ENCODE measurements around the gene PRKCE.

PRKCE gene

GRCh38 chr2:46064396-46064795, 412.9 kb downstream of the PRKCE start:
- no peak overlapping the region for H3K4me3 ChIP-seq (ENCODE audit: low read depth, low read length)
- no peak for DNase-seq
- H3K27ac ChIP-seq: peak overlapping the region; percentile 96
- H3K27me3 ChIP-seq (replicated peaks): no peaks in the 10 kb centered on the region
- no peaks in the 10 kb centered on the region for H3K36me3 ChIP-seq (replicated peaks)
- TF ChIP-seq CTCF (IDR thresholded peaks at IDR 0.05; ENCODE audit: low read depth, low read length, missing control alignments): no peak
- in situ Hi-C loops (cut with HindIII; ENCODE audit: low pct_ligation_motif_present, low sequenced_read_pairs): no loop called here

DNA sequence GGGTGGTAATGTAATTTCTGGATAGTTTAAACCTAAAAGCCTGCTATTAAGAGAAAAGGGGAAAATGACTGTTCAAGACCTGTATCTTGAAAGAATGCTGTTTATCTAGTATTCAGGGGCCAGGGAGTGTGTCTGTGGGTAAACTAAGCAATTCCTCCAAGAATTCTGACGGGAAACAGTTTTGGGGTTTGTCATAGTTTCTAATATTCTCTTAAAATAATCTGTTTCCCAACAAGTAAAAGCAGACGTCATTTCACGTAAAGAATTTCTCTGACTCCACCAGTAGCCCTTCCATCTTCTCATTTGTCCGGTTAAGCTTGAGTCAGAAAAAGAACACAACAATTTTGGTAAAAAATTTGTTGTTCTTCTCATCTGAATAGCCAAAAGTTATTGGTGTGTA, 413.7 kb downstream of the PRKCE start:
- in situ Hi-C loops (cut with HindIII; ENCODE audit: low pct_ligation_motif_present, low sequenced_read_pairs): no loop called here
- Histone ChIP-seq H3K27me3 (replicated peaks) (no peaks in the 10 kb centered on the region), H3K27ac (peak overlapping the region; percentile 96), H3K36me3 (replicated peaks) (no peaks in the 10 kb centered on the region), H3K4me3 (ENCODE audit: low read depth, low read length) (no peak overlapping the region)
- DNase-seq: peak; percentile 72
- no peak for TF ChIP-seq CTCF (IDR thresholded peaks at IDR 0.05; ENCODE audit: low read depth, low read length, missing control alignments)

DNA sequence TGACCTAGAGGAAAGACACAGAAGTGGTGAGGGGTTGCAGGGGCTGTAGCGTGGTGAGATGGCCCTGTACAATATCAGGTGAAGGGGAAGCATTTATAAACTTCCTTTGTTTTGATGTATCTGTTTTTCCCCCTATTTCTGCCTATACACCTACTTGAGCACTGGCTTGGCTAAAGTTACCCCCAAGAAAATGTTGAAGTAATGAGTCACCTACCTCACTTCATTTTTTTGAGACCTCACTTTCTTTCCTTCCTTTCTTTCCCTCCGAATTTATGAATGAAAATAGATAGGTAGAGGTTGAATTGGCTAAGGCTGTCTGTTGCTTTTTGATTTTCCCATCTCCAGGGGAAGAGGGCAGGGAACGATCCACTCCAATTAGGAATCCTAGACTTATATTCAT, 414.6 kb downstream of the PRKCE start:
- no peak for TF ChIP-seq CTCF (IDR thresholded peaks at IDR 0.05; ENCODE audit: low read depth, low read length, missing control alignments)
- Histone ChIP-seq H3K4me3 (ENCODE audit: low read depth, low read length) (no peak overlapping the region), H3K27ac (peak overlapping the region; percentile 96), H3K36me3 (replicated peaks) (no peaks in the 10 kb centered on the region), H3K27me3 (replicated peaks) (no peaks in the 10 kb centered on the region)
- DNase-seq: no peak
- in situ Hi-C loops (cut with HindIII; ENCODE audit: low pct_ligation_motif_present, low sequenced_read_pairs): no loop called here

DNA sequence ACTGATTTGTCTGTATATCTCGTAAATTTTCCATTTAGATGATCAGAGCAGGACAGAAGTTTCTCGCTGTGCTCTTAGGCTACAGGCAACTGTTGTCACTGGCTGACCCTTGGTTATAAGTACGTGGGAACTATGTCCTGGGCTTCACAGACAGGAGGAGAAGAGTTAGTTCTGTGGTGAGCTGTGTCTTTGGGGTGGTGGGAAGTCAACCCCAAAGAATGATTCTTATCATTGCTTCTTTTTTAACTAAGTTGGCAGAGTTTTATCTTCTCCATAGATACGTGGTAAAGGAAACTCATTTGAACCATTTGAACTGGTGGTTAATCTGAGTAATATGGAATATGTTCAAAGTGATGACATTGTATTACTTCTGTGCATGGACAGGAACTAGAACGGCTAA, 415.1 kb downstream of the PRKCE start:
- H3K27ac ChIP-seq: peak overlapping the region; percentile 96
- in situ Hi-C loops (cut with HindIII; ENCODE audit: low pct_ligation_motif_present, low sequenced_read_pairs): no loop called here

DNA sequence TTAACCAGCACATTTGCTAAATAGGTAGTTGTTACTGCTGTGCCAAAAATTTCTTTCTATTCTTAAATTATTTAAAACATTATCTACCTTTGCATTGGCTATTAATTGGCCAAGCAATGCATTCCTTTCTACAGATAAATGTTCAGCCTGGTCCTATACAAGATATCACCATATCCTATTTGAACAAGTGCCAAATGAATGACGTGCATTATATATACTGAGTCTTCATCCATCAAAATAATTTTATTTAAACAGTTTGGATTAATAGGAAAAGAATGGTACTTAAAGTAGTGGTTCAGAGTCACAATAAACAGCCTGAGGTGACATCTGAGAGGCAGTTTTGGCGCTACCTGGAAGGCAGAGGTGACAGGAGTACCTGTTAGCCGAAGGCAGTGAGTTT, 415.6 kb downstream of the PRKCE start:
- Histone ChIP-seq H3K36me3 (replicated peaks) (no peaks in the 10 kb centered on the region), H3K27ac (peak overlapping the region; percentile 96), H3K27me3 (replicated peaks) (no peaks in the 10 kb centered on the region), H3K4me3 (ENCODE audit: low read depth, low read length) (no peak overlapping the region)
- in situ Hi-C loops (cut with HindIII; ENCODE audit: low pct_ligation_motif_present, low sequenced_read_pairs): no loop called here
- TF ChIP-seq CTCF (IDR thresholded peaks at IDR 0.05; ENCODE audit: low read depth, low read length, missing control alignments): no peak
- no peak for DNase-seq

More for the DNA sequence above, 415.1 kb downstream of the PRKCE start:
- H3K36me3 ChIP-seq (replicated peaks): no peaks in the 10 kb centered on the region
- no peak overlapping the region for H3K4me3 ChIP-seq (ENCODE audit: low read depth, low read length)
- H3K27me3 ChIP-seq (replicated peaks): no peaks in the 10 kb centered on the region
- TF ChIP-seq CTCF (IDR thresholded peaks at IDR 0.05; ENCODE audit: low read depth, low read length, missing control alignments): no peak
- DNase-seq: peak; percentile 91

- no peaks in the 10 kb centered on the region for H3K27me3 ChIP-seq (replicated peaks)
- peak; percentile 97 for DNase-seq
- TF ChIP-seq CTCF (IDR thresholded peaks at IDR 0.05; ENCODE audit: low read depth, low read length, missing control alignments): no peak
- H3K4me3 ChIP-seq (ENCODE audit: low read depth, low read length): peak overlapping the region; percentile 2
- H3K36me3 ChIP-seq (replicated peaks): no peaks in the 10 kb centered on the region
- in situ Hi-C loops (cut with HindIII; ENCODE audit: low pct_ligation_motif_present, low sequenced_read_pairs): no loop called here
- peak overlapping the region; percentile 96 for H3K27ac ChIP-seq
Measured at GRCh38 chr2:46067501-46068305, 416.2 kb downstream of the PRKCE start.
